Stomach smooth muscle (tissue), 2 donors: ENCODE results near the gene CMTM1.
A peak's percentile ranks its signal among the peaks of the same experiment; 100 is the strongest.

Source experiments
- H3K27ac ChIP-seq: one replicate; pipeline ENCODE4 v1.7.0; 2013; ENCODE audit warnings: mild to moderate bottlenecking, low read length, inconsistent platforms
- H3K27me3 ChIP-seq, 2 donors: one replicate each; pipeline ENCODE4 v1.7.0; 2013; ENCODE audit warnings: low read length in 2 of 2; ENCODE audit not compliant: insufficient read depth in 2 of 2, control insufficient read depth in 1 of 2
- H3K36me3 ChIP-seq, 2 donors: one replicate each; pipeline ENCODE4 v1.7.0; 2013; ENCODE audit warnings: low read length in 2 of 2; ENCODE audit not compliant: control insufficient read depth in 2 of 2, insufficient read depth in 2 of 2
- H3K4me1 ChIP-seq: one replicate; pipeline ENCODE4 v1.7.0; 2013; ENCODE audit warnings: low read length; ENCODE audit not compliant: control insufficient read depth, insufficient read depth
- H3K4me3 ChIP-seq, 2 donors: one replicate each; pipeline ENCODE4 v1.7.0; 2013; ENCODE audit warnings: low read length in 2 of 2
- H3K9ac ChIP-seq, 2 donors: one replicate each; pipeline ENCODE4 v1.7.0; 2013; ENCODE audit warnings: low read length in 2 of 2, mild to moderate bottlenecking in 1 of 2
- H3K9me3 ChIP-seq, 2 donors: one replicate each; pipeline ENCODE4 v1.7.0; 2013; ENCODE audit warnings: low read length in 2 of 2; ENCODE audit not compliant: control insufficient read depth in 2 of 2
- donor health status: healthy.
- donor health status: Pancreatic carcinoma.

The CMTM1 gene

GRCh38 chr16:66578651-66579531 is 12.7 kb downstream of the CMTM1 start, which contains the start of gene CMTM2:
Gene CMTM2 (plus strand): TSS chr16:66579463. CDS start chr16:66579608, 145 bp downstream.
- Histone ChIP-seq H3K27ac (no peak within 1 kb of the TSS), H3K4me3 (peak within 1 kb of the TSS; percentile 24 to 54), H3K9ac (no peak within 1 kb of the TSS), H3K36me3 (no peaks in the 10 kb centered on the region), H3K9me3 (no peaks in the 10 kb centered on the region), H3K27me3 (peaks cover 22 to 26% of the 10 kb centered on the region in 2 donors), H3K4me1 (peaks cover 15% of the 10 kb centered on the region)

- Histone ChIP-seq H3K9ac (no peak overlapping the region), H3K4me1 (peaks cover 15% of the 10 kb centered on the region), H3K4me3 (no peak overlapping the region), H3K27me3 (peaks cover 22 to 26% of the 10 kb centered on the region in 2 donors), H3K36me3 (no peaks in the 10 kb centered on the region), H3K9me3 (no peaks in the 10 kb centered on the region), H3K27ac (no peak overlapping the region)
Observed at GRCh38 chr16:66580605-66581209, 14.5 kb downstream of the CMTM1 start.

DNA sequence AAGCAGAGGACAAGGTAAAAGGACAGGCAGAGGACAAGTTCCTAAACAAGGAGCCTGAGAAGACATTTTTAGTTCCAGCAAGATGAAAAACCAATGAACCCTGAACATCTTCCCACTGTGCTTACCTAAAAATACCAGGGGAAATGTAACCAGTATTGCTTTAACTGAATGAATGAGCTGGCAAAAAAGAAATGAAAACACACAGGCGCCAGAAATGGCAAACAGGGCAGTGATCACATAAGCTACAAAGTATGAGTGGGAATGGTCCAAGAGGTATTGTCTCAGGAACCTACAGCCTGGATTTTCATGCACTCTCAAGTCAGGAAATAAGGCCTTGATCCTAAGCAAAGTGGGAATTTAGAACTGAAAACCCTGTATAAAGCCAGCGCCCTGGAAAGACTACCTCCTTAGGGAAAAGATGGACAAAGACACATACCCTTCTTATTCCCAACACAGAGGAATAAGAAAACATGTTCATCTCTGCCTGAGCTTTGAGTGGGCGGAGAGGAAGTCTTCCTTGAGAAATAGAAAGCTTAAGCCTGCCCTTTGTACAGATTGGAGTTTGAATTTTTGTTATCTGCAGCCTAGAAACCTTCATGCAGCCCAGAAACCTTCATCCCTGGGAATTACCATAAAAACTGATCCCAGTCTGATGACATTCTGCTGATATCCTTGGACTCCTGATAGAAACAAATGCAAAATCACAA is 15.2 kb downstream of the CMTM1 start:
- Histone ChIP-seq H3K27me3 (peaks cover 22 to 26% of the 10 kb centered on the region in 2 donors), H3K4me3 (no peak overlapping the region), H3K9me3 (no peaks in the 10 kb centered on the region), H3K4me1 (peaks cover 15% of the 10 kb centered on the region), H3K27ac (no peak overlapping the region), H3K36me3 (no peaks in the 10 kb centered on the region), H3K9ac (no peak overlapping the region)

GRCh38 chr16:66585481-66586239 is 19.4 kb downstream of the CMTM1 start:
- Histone ChIP-seq H3K4me1 (peaks cover 4% of the 10 kb centered on the region), H3K27ac (no peak overlapping the region), H3K36me3 (no peaks in the 10 kb centered on the region)

GRCh38 chr16:66587881-66588600 is 21.8 kb downstream of the CMTM1 start:
- Histone ChIP-seq H3K4me1 (no peaks in the 10 kb centered on the region), H3K27ac (no peak overlapping the region), H3K36me3 (no peaks in the 10 kb centered on the region), H3K9ac (no peak overlapping the region), H3K9me3 (no peaks in the 10 kb centered on the region), H3K27me3 (no peaks in the 10 kb centered on the region), H3K4me3 (peak overlapping the region in 1 of 2 donors; percentile 34)

More at GRCh38 chr16:66585481-66586239, 19.4 kb downstream of the CMTM1 start:
- Histone ChIP-seq H3K9me3 (no peaks in the 10 kb centered on the region), H3K27me3 (no peaks in the 10 kb centered on the region), H3K4me3 (no peak overlapping the region), H3K9ac (no peak overlapping the region)

- peaks cover 0 to 3% of the 10 kb centered on the region in 2 donors for H3K9me3 ChIP-seq
- H3K27me3 ChIP-seq, result no peaks in the 10 kb centered on the region
- no peaks in the 10 kb centered on the region for H3K4me1 ChIP-seq
- H3K4me3 ChIP-seq, result no peak overlapping the region
- H3K9ac ChIP-seq, result no peak overlapping the region
- H3K36me3 ChIP-seq, result no peaks in the 10 kb centered on the region
- no peak overlapping the region for H3K27ac ChIP-seq
Observed at GRCh38 chr16:66588981-66589713, 22.9 kb downstream of the CMTM1 start.

DNA sequence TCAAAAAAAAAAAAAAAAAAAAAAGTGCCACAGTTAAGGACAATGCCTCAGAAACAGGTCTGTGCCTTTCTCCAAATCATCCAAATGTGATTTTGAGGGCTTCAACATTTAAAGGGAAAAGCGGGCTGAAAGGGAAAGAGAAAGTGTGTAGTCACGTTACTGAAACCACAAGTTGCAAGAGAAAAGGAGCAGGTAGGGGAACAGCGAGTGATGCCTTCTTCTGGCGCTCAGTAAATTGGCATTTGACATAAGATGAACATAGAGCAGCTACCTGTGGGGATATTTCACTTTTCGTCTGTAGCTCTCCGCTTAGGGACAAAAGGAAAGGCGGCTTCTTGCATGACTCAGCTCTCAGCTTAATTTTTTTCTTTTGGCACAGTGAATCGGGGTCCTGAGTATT is 24.1 kb downstream of the CMTM1 start:
- no peaks in the 10 kb centered on the region for H3K36me3 ChIP-seq
- H3K4me3 ChIP-seq, result no peak overlapping the region
- H3K27me3 ChIP-seq, result peaks cover 0 to 2% of the 10 kb centered on the region in 2 donors
- peaks cover 0 to 4% of the 10 kb centered on the region in 2 donors for H3K9me3 ChIP-seq
- H3K4me1 ChIP-seq, result no peaks in the 10 kb centered on the region
- no peak overlapping the region for H3K27ac ChIP-seq
- H3K9ac ChIP-seq, result no peak overlapping the region

DNA sequence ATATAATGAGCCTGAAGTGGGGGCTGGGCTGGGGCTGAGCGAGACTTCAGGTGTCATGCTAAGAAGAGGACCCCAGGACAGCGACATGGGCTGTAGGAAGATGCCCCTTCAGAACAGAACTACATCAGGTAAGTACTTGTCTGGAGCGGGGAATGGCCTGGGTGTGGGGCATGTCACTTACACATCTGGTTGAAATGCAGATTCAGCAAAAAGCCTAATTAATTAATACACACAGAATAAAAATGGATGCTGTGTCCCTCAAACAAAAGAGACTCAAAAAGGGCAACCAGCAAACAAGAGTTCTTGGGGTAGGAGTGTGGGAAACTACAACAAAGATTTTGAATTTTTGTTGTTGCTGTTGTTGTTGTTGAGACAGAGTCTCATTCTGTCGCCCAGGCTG is 24.8 kb downstream of the CMTM1 start:
- Histone ChIP-seq H3K36me3 (no peaks in the 10 kb centered on the region), H3K4me1 (no peaks in the 10 kb centered on the region), H3K9me3 (peaks cover 0 to 4% of the 10 kb centered on the region in 2 donors), H3K27ac (no peak overlapping the region), H3K27me3 (peaks cover 0 to 2% of the 10 kb centered on the region in 2 donors), H3K9ac (no peak overlapping the region), H3K4me3 (no peak overlapping the region)

DNA sequence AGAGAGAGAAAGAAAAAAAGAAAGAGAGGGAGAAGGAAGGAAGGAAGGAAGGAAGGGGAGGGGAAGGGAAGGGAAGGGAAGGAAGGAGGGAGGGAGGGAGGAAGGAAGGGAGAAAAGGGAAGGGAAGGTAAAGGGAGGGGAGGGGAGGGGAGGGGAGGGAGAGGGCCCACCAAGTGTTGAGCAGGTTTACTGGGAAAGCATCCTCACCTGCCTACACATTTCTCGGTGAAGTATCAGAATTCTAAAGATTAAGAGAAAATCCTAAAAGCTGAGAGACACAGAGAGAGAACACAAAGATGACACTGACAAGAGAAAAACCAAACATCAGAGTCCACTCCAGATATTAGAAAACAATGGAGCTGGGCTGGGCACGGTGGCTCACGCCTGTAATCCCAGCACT is 26.0 kb downstream of the CMTM1 start:
- Histone ChIP-seq H3K4me3 (no peak overlapping the region), H3K4me1 (no peaks in the 10 kb centered on the region), H3K9ac (no peak overlapping the region)

More for the DNA sequence above, 26.0 kb downstream of the CMTM1 start:
- peaks cover 0 to 4% of the 10 kb centered on the region in 2 donors for H3K9me3 ChIP-seq
- peaks cover 0 to 2% of the 10 kb centered on the region in 2 donors for H3K27me3 ChIP-seq
- no peak overlapping the region for H3K27ac ChIP-seq
- no peaks in the 10 kb centered on the region for H3K36me3 ChIP-seq
